K562 (cell line): ENCODE data around the gene LRIT3. TPM values are rescaled to one million over a fixed set of nuclear protein-coding genes. Genes with fewer than 3 reads are reported as not detected.
A peak's percentile ranks its signal among the peaks of the same experiment; 100 is the strongest.

Experiments
- ATAC-seq: fragments of 200-7000 bp; cut with Tn5 transposase; 3 replicates; pipeline ENCODE4 v1.9.1; 2020; ENCODE audit warnings: moderate library complexity
- BruUV-seq: library from RNA; stranded (reverse); fragments of 400-500 nt; replicated peaks from 2 replicates; lab custom pipeline; 2021; lab: Mats Ljungman, UMichigan
- CTCF ChIA-PET: fragments of 300-600 bp; formaldehyde crosslinking; extraction: SDS; loops from one replicate; lab custom pipeline; 2021; ENCODE audit warnings: low intra/inter-chr PET ratio; lab: Yijun Ruan, JAX
- POLR2A ChIA-PET: fragments of 300-600, 350-650 bp; sonication (Branson Sonifier 250); formaldehyde crosslinking; extraction: SDS; loops from one replicate; lab custom pipeline; 2021; ENCODE audit warnings: antibody characterized with exemption, inconsistent platforms; lab: Yijun Ruan, JAX
- DNase-seq, 4 experiments: peaks; one replicate each; pipeline versions ENCODE4 v3.0.0 to v3.0.0-alpha.2; 2011 to 2018; ENCODE audit warnings: low spot score in 3 of 4, mixed read lengths in 3 of 4; ENCODE audit errors: extremely low read depth in 1 of 4
- FAIRE-seq: peaks from 2 replicates; lab custom pipeline; 2011; peaks lifted over from hg19 to GRCh38; lab: Jason Lieb, UNC
- H2AFZ ChIP-seq: 2 replicates; pipeline ENCODE4 v1.6.0; 2011; ENCODE audit warnings: low read depth, low read length, control low read depth, inconsistent platforms
- H3K27ac ChIP-seq: fragments of 200-600 bp; 3 replicates; pipeline ENCODE4 v1.8.0; 2011; ENCODE audit warnings: low read depth, mild to moderate bottlenecking, control low read depth, inconsistent platforms, low read length, moderate library complexity, mixed read lengths; ENCODE audit errors: extremely low read depth
- H3K27me3 ChIP-seq, 2 experiments: fragments of 300-600 bp in 1 of 2; 2 replicates in 1 of 2; 3 replicates in 1 of 2; pipeline versions ENCODE4 v1.6.0 to v1.8.0; 2011; ENCODE audit warnings: inconsistent platforms in 2 of 2, low read length in 2 of 2, mild to moderate bottlenecking in 1 of 2, mixed read lengths in 1 of 2, moderate library complexity in 1 of 2; ENCODE audit not compliant: control insufficient read depth in 2 of 2, insufficient read depth in 2 of 2
- H3K36me3 ChIP-seq: fragments of 300-600 bp; 3 replicates; pipeline ENCODE4 v1.8.0; 2011; ENCODE audit warnings: mild to moderate bottlenecking, low read length, inconsistent platforms; ENCODE audit not compliant: control insufficient read depth, insufficient read depth
- H3K4me1 ChIP-seq, 2 experiments: fragments of 200-600 bp in 1 of 2; replicated peaks in 1 of 2; 2 replicates in 1 of 2; 3 replicates in 1 of 2; pipeline versions ENCODE4 v1.5.1 to v1.8.0; 2011; ENCODE audit warnings: inconsistent platforms in 2 of 2, low read length in 2 of 2, mild to moderate bottlenecking in 1 of 2, mixed read lengths in 1 of 2, moderate library complexity in 1 of 2; ENCODE audit not compliant: control insufficient read depth in 2 of 2, insufficient read depth in 2 of 2
- H3K4me2 ChIP-seq: 2 replicates; pipeline ENCODE4 v1.6.1; 2011; ENCODE audit warnings: low read length, control low read depth, inconsistent platforms, mixed read lengths; ENCODE audit not compliant: insufficient read depth
- H3K4me3 ChIP-seq: fragments of 200-600 bp; sonication (generic), shearing (Covaris generic); 2 replicates; pipeline ENCODE4 v1.5.1; 2016; ENCODE audit warnings: control low read depth, inconsistent platforms
- H3K79me2 ChIP-seq: fragments of 200-600 bp; 3 replicates; pipeline ENCODE4 v1.8.0; 2011; ENCODE audit warnings: low read length, inconsistent platforms; ENCODE audit not compliant: control insufficient read depth, insufficient read depth
- H3K9ac ChIP-seq, 2 experiments: 2 replicates each; pipeline versions ENCODE4 v1.6.0 to v1.6.1; 2011; ENCODE audit warnings: low read depth in 2 of 2, low read length in 2 of 2, control low read depth in 1 of 2, inconsistent platforms in 1 of 2, mild to moderate bottlenecking in 1 of 2, mixed read lengths in 1 of 2; ENCODE audit not compliant: insufficient read depth in 1 of 2
- H3K9me1 ChIP-seq: one replicate; pipeline ENCODE4 v1.6.0; 2011; ENCODE audit warnings: inconsistent platforms, mild to moderate bottlenecking, low read length, moderate library complexity; ENCODE audit not compliant: control insufficient read depth, insufficient read depth
- H3K9me3 ChIP-seq: replicated peaks from 2 replicates; pipeline ENCODE4 v1.5.1; 2011; ENCODE audit warnings: low read depth, low read length, inconsistent platforms; ENCODE audit not compliant: control insufficient read depth, insufficient read depth
- H4K20me1 ChIP-seq: replicated peaks from 2 replicates; pipeline ENCODE4 v1.6.1; 2011; ENCODE audit warnings: low read length, inconsistent platforms, mixed read lengths; ENCODE audit not compliant: control insufficient read depth, insufficient read depth
- NFIC ChIP-seq: fragments of 450-650 bp; IDR thresholded peaks from 2 replicates; pipeline ENCODE4 v1.6.1; 2017; ENCODE audit warnings: mild to moderate bottlenecking, inconsistent platforms
- TFAP4 ChIP-seq: sonication (generic); formaldehyde crosslinking; IDR thresholded peaks from 2 replicates; pipeline ENCODE4 v1.8.0; 2022; ENCODE audit warnings: missing genetic modification reagents, mild to moderate bottlenecking, moderate library complexity, borderline replicate concordance
- WGBS: fragments of 100-300 bp; shearing (Covaris generic); methylation state at CpG from one replicate; pipeline ENCODE4 v1.1.6; 2016; ENCODE audit warnings: low coverage, mixed read lengths; ENCODE audit not compliant: insufficient coverage; ENCODE audit errors: missing lambda C conversion rate; 5-methylcytosine and 5-hydroxymethylcytosine counted together
- in situ Hi-C: fragments of 300-500 bp; cut with MboI; formaldehyde crosslinking; loops from 4 replicates; pipeline ENCODE4 v1.15.0; 2018; ENCODE audit warnings: inconsistent platforms, mixed read lengths
- intact Hi-C: fragments of 100-400 bp; cut with micrococcal nuclease; formaldehyde crosslinking; loops from 2 replicates; pipeline ENCODE4 v1.14.2; 2022
- polyA plus RNA-seq, 8 experiments: library from polyadenylated mRNA; depleted of rRNA in 4 of 8; stranded (reverse) in 5 of 8; unstranded in 3 of 8; fragments of >200 nt; fragmentation: Nextera tagmentation in 2 of 8; fragmentation: Illumina TruSeq in 1 of 8; extraction: Ambion mirVana in 2 of 8; extraction: Trizol in 1 of 8; gene quantifications; 2 replicates each; pipeline versions ENCODE4 v1.2.1 to v1.2.3, GENCODE V29; 2011 to 2014; ENCODE audit warnings: inconsistent platforms in 1 of 8, missing spikeins in 1 of 8
- total RNA-seq, 7 experiments: library from RNA; depleted of rRNA in 6 of 7; stranded (reverse); fragments of >200 nt in 6 of 7; fragmentation: Illumina TruSeq in 2 of 7; extraction: Trizol in 2 of 7; gene quantifications; 2 replicates each; pipeline versions ENCODE4 v1.2.1 to v1.2.3, GENCODE V29; 2011 to 2021; ENCODE audit warnings: low replicate concordance in 1 of 7
- TF ChIP-seq, protein P1 (sequence below): fragments of 250-450 bp; sonication (Bioruptor Pico); IDR thresholded peaks from 2 replicates; pipeline ENCODE4 v1.4.0; 2020; ENCODE audit warnings: borderline replicate concordance

The LRIT3 gene
- total and polyA plus RNA-seq, 9 of the 15 experiments (the other 6 are each of a cell fraction or from before 2014, with no cell fraction given) = 0.04 to 0.10 (median 0.04) TPM; not detected in 4

GRCh38 chr4:109879081-109879480, 31.2 kb downstream of the LRIT3 start:
- H2AFZ ChIP-seq = no peak overlapping the region
- intact Hi-C loops (no loop called here), in situ Hi-C loops (no loop called here)
- no peaks in the 10 kb centered on the region for H3K79me2 ChIP-seq
- 0 out of 5 replicates have a peak, but pooled peaks cover 0 to under 1% of the 10 kb centered on the region in 2 experiments for H3K4me1 ChIP-seq
- POLR2A ChIA-PET = interaction anchor here (0.6 to 0.8 kb wide), 4 partner anchors 9 to 39 kb away, joined by 3 to 4 read pairs (median 4); no protein-coding TSS in a partner anchor
- TF ChIP-seq, protein P1, sequence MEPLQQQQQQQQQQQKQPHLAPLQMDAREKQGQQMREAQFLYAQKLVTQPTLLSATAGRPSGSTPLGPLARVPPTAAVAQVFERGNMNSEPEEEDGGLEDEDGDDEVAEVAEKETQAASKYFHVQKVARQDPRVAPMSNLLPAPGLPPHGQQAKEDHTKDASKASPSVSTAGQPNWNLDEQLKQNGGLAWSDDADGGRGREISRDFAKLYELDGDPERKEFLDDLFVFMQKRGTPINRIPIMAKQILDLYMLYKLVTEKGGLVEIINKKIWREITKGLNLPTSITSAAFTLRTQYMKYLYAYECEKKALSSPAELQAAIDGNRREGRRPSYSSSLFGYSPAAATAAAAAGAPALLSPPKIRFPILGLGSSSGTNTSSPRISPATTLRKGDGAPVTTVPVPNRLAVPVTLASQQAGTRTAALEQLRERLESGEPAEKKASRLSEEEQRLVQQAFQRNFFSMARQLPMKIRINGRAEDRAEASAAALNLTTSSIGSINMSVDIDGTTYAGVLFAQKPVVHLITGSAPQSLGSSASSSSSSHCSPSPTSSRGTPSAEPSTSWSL (CRISPR knock-in tag) = no peak
- peak; percentile 24; the same call in 1 of the 2 replicates for TF ChIP-seq TFAP4 (CRISPR knock-in tag)
- TF ChIP-seq NFIC = peak; percentile 26; the same call in 1 of the 2 replicates
- no peaks in the 10 kb centered on the region for H3K9me3 ChIP-seq
- H4K20me1 ChIP-seq = no peaks in the 10 kb centered on the region
- no peak for FAIRE-seq
- H3K4me2 ChIP-seq = no peak overlapping the region
- H3K27ac ChIP-seq = no peak overlapping the region
- no TSS peak for BruUV-seq
- CTCF ChIA-PET = no interaction called here
- no peak for DNase-seq
- H3K27me3 ChIP-seq = peaks cover 0 to 19% of the 10 kb centered on the region in 2 experiments; a peak in 2 of 5 replicates
- H3K36me3 ChIP-seq = no peaks in the 10 kb centered on the region
- peaks cover 3% of the 10 kb centered on the region for H3K9me1 ChIP-seq
- peak overlapping the region in 1 of 2 experiments; percentile 56; a peak in 1 of 4 replicates for H3K9ac ChIP-seq
- 2% methylated on average over 12 of the region's 12 CpGs for WGBS
- H3K4me3 ChIP-seq = no peak overlapping the region
- peak; percentile 20; the same call in 2 of the 3 replicates for ATAC-seq
